Type B pancreatic cell (in vitro differentiated cells): ENCODE results near the gene GNG7. TPM values are rescaled to one million over a fixed set of nuclear protein-coding genes. Genes with fewer than 3 reads are reported as not detected.
"Not testable (repeated sequence)": the region's sequence is repeated elsewhere in the genome, so short reads cannot be mapped to it uniquely, and the experiment has no call there.

ENCODE experiments used
- DNase-seq: peaks from one replicate; pipeline ENCODE4 v3.0.0; 2021; ENCODE audit warnings: mixed read lengths; ENCODE audit not compliant: unreplicated experiment; ENCODE audit errors: extremely low spot score
- H3K27ac Mint-ChIP-seq: 2 replicates; pipeline ENCODE4 v1.8.0; 2021; ENCODE audit warnings: mild to moderate bottlenecking, mixed read lengths
- H3K27me3 Mint-ChIP-seq: 2 replicates; pipeline ENCODE4 v1.8.0; 2021; ENCODE audit warnings: mixed read lengths
- H3K36me3 Mint-ChIP-seq: 2 replicates; pipeline ENCODE4 v1.8.0; 2021; ENCODE audit warnings: mixed read lengths
- H3K4me1 Mint-ChIP-seq: one replicate; pipeline ENCODE4 v1.8.0; 2021; ENCODE audit warnings: mixed read lengths; ENCODE audit not compliant: unreplicated experiment
- H3K4me3 Mint-ChIP-seq: 2 replicates; pipeline ENCODE4 v1.8.0; 2021; ENCODE audit warnings: mild to moderate bottlenecking, mixed read lengths
- H3K9me3 Mint-ChIP-seq: 2 replicates; pipeline ENCODE4 v1.8.0; 2021; ENCODE audit warnings: mixed read lengths
- total RNA-seq: library from RNA; stranded (reverse); gene quantifications from 2 replicates; pipeline ENCODE4 v1.2.1, GENCODE V29; 2021; ENCODE audit warnings: low replicate concordance
- TF ChIP-seq, protein P1 (sequence below): fragments of 200-600 bp; sonication (generic); conservative IDR thresholded peaks from 2 replicates; pipeline ENCODE4 v1.5.0; 2021; ENCODE audit warnings: antibody characterized with exemption, mild to moderate bottlenecking

The GNG7 gene
- total RNA-seq, 1 donor from 2014 or later: 12.2 TPM

DNA sequence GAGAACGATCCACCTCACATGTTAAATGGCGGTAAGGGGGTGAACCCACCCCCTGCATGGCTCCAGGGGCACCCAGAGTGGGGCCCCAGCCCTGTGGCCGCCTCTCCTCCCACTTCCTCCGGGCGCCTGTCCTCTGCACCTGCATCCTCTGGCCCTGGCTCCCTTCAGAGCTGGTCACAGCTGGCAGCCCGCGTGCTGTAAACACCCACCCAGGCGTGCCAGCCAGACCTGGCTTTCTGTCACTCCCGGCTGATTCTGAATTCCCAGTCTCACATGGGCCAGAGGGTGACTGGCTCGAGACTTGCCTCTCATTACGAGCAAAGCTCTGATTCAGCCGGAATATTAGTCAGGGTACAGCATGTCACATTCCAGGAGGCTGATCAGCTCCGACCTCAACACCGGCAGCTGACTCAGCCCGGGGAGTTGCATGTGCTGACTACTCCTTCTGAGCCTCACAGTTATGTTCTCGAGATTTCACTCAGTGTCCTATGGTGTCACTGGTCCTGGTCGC is 75.1 kb downstream of the GNG7 start:
- H3K27me3 Mint-ChIP-seq: no peaks in the 10 kb centered on the region
- DNase-seq: no peak
- TF ChIP-seq, protein P1, sequence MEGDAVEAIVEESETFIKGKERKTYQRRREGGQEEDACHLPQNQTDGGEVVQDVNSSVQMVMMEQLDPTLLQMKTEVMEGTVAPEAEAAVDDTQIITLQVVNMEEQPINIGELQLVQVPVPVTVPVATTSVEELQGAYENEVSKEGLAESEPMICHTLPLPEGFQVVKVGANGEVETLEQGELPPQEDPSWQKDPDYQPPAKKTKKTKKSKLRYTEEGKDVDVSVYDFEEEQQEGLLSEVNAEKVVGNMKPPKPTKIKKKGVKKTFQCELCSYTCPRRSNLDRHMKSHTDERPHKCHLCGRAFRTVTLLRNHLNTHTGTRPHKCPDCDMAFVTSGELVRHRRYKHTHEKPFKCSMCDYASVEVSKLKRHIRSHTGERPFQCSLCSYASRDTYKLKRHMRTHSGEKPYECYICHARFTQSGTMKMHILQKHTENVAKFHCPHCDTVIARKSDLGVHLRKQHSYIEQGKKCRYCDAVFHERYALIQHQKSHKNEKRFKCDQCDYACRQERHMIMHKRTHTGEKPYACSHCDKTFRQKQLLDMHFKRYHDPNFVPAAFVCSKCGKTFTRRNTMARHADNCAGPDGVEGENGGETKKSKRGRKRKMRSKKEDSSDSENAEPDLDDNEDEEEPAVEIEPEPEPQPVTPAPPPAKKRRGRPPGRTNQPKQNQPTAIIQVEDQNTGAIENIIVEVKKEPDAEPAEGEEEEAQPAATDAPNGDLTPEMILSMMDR: no peak
- H3K4me1 Mint-ChIP-seq: peaks cover 10% of the 10 kb centered on the region
- H3K9me3 Mint-ChIP-seq: no peaks in the 10 kb centered on the region
- no peak overlapping the region for H3K4me3 Mint-ChIP-seq
- peak overlapping the region; percentile 74 for H3K27ac Mint-ChIP-seq
- H3K36me3 Mint-ChIP-seq: peaks cover 5% of the 10 kb centered on the region

DNA sequence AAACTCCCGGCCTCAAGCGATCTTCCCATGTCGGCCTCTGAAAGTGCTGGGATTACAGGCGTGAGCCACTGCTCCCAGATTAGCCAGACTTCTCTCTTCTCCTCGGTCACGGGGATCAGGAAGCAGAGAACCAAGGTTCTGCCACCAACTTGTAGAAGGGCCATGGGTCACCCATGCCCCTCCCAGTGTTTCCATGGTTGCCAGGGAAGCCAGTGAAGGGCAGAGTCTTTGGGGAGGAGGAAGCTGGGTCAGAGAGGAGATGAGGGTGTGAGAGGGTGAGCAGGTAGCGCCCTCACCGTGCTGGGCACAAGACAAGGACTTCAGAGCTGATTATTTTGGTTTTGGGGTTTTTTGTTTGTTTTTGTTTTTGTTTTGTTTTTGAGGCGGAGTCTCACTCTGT is 77.1 kb downstream of the GNG7 start:
- DNase-seq: no peak
- Mint-ChIP-seq H3K4me3 (no peak overlapping the region), H3K9me3 (no peaks in the 10 kb centered on the region), H3K36me3 (peaks cover 5% of the 10 kb centered on the region), H3K4me1 (peaks cover 14% of the 10 kb centered on the region), H3K27me3 (no peaks in the 10 kb centered on the region), H3K27ac (no peak overlapping the region)
- TF ChIP-seq, protein P1: no peak

DNA sequence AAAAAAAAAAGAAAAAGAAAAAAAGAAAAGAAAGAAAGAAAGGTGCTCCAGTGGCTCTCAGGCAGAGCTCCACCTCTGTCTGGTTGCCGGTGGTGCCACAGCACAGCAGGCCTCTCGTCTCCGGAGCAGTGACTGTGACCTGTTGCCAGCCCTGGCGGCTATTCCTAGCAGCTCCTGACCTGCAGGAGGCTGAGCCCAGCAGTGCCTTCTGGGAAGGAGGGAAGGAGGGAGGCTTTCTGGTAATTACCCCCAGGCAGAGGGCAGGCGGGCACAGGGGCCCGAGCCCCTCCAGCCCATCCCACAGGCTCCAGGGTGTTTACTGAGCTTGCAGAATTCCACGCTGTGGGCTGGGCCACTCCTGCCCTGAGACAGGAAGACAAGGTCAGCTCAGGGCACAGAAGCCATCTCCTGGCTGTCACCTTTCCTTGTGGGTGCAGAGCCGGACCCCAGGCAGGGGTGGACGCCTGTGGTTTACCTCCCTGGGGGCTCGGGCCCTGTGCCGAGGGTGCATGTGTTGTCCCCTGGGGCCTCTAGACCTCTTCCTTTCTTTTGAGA is 77.9 kb downstream of the GNG7 start:
- peaks cover 5% of the 10 kb centered on the region for H3K36me3 Mint-ChIP-seq
- H3K9me3 Mint-ChIP-seq: no peaks in the 10 kb centered on the region
- no peak for DNase-seq
- peaks cover 14% of the 10 kb centered on the region for H3K4me1 Mint-ChIP-seq
- no peaks in the 10 kb centered on the region for H3K27me3 Mint-ChIP-seq
- TF ChIP-seq, protein P1: peak; percentile 36
- H3K4me3 Mint-ChIP-seq: no peak overlapping the region
- H3K27ac Mint-ChIP-seq: no peak overlapping the region

DNA sequence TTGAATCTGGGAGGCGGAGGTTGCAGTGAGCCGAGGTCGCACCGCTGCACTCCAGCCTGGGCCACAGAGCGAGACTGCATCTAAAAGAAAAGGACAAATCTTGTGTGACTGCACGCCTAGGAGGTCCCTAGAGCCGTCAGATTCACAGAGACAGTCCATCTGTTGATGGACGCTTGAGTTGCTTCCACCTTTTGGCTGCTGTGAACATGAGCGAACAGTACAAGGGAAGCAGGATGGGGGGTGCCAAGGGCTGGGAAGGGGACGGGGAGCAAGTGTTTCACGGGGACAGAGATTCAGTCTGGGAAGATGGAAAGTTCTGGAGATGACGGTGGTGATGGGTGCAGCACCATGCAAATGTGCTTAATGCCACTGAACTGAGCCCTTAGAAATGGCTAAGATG is 78.7 kb downstream of the GNG7 start:
- Mint-ChIP-seq H3K4me3 (no peak overlapping the region), H3K27ac (no peak overlapping the region), H3K36me3 (peaks cover 3% of the 10 kb centered on the region)

GRCh38 chr19:2622371-2622961 is 80.0 kb downstream of the GNG7 start:
- H3K9me3 Mint-ChIP-seq, H3K4me3 Mint-ChIP-seq, DNase-seq, H3K36me3 Mint-ChIP-seq, H3K27ac Mint-ChIP-seq, H3K27me3 Mint-ChIP-seq: not testable (repeated sequence)
- H3K4me1 Mint-ChIP-seq: peaks cover 14% of the 10 kb centered on the region

More for the DNA sequence above, 78.7 kb downstream of the GNG7 start:
- Mint-ChIP-seq H3K27me3 (no peaks in the 10 kb centered on the region), H3K9me3 (no peaks in the 10 kb centered on the region), H3K4me1 (peaks cover 14% of the 10 kb centered on the region)
- no peak for DNase-seq
- TF ChIP-seq, protein P1: no peak

GRCh38 chr19:2619076-2619475 is 83.4 kb downstream of the GNG7 start:
- H3K27me3 Mint-ChIP-seq: no peaks in the 10 kb centered on the region
- H3K27ac Mint-ChIP-seq: no peak overlapping the region
- no peak for DNase-seq
- TF ChIP-seq, protein P1: no peak
- no peaks in the 10 kb centered on the region for H3K9me3 Mint-ChIP-seq
- H3K36me3 Mint-ChIP-seq: no peaks in the 10 kb centered on the region
- H3K4me1 Mint-ChIP-seq: peaks cover 8% of the 10 kb centered on the region
- H3K4me3 Mint-ChIP-seq: no peak overlapping the region
